ENCODE data around the gene POU2F1. TPM values are rescaled to one million over a fixed set of nuclear protein-coding genes. Genes with fewer than 3 reads are reported as not detected.

POU2F1 gene
- total RNA-seq = 10 to 100 TPM; 11.4 to 29.7 (median 20.2) TPM

DNA sequence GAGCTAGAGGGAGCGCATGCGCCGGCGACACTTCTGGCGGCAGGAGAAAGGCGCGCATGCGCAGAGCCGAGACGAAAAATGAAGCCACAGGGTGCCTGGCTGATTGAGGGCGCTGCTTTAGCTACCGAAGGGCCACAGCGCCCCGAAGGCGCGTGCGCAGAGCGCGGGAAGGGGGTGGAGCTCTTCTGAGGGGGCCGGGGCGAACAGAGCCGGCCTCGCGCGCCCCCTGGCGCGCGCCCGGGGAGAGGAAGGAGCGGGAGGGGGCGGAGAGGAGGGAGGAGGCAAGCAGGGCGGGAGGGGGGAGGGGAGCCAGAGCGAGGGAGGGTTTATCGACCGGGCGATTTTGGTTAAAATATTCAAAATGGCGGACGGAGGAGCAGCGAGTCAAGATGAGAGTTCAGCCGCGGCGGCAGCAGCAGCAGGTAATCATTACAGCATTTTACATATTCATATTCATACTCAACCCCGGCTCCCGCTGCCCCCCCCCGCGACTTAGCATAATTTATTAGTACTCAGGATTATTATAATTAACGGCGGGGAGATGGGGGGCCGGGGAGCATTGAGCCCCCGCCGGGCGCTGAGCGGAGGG lies at the start of gene POU2F1:
POU2F1 (plus strand) TSS at position 350 of the 589 bp plus-strand sequence; CDS start at position 362, 12 bp downstream.
- Histone ChIP-seq H3K27ac (peak within 1 kb of the TSS; percentile 96 to 97), H3K4me3 (peak within 1 kb of the TSS; percentile 68 to 75 (median 71)), H3K4me1 (replicated peaks in 1 of 2) (peaks cover 16 to 31% of the 10 kb centered on the region in 2 donors)
- ATAC-seq (replicated peaks in 6 of 8) = peak; percentile 49 to 74 (median 67)
- WGBS, 10 experiments = 0 to 2% (median 0%) methylated on average over 6 to 8 of the region's 53 CpGs; no CpG with 5 or more reads in 7 of the 10 experiments
- in situ Hi-C loops (cut with MboI; ENCODE audit: low pct_unique_long_range_greater_than_20kb in 2 of 9, low sequenced_read_pairs in 9 of 9, unreplicated experiment in 9 of 9) = loop anchor here in 2 of 9 experiments (25.0 kb wide), 2 partner anchors 133 to 158 kb away; partner anchors contain the start of genes GPA33 (in 1 of the 2) and STYXL2 (in 1 of the 2)

GRCh38 chr1:167171286-167171929 lies 49.3 kb upstream of the POU2F1 start:
- no peak overlapping the region for H3K27ac ChIP-seq
- ATAC-seq (replicated peaks in 6 of 8) = peak in 7 of 8 experiments; percentile 45 to 90 (median 75)
- in situ Hi-C loops (cut with MboI; ENCODE audit: low pct_unique_long_range_greater_than_20kb in 2 of 9, low sequenced_read_pairs in 9 of 9, unreplicated experiment in 9 of 9) = no loop called here
- peaks cover 12 to 13% of the 10 kb centered on the region in 2 donors for H3K4me1 ChIP-seq (replicated peaks in 1 of 2)
- H3K4me3 ChIP-seq = no peak overlapping the region
- 20 to 100% (median 71%) methylated on average over 1 to 7 of the region's 7 CpGs for WGBS, 10 experiments

GRCh38 chr1:167173516-167174184 lies 47.0 kb upstream of the POU2F1 start:
- 10 to 71% (median 48%) methylated on average over 1 to 5 of the region's 5 CpGs for WGBS, 10 experiments
- peaks cover 0 to 3% of the 10 kb centered on the region in 2 donors for H3K4me1 ChIP-seq (replicated peaks in 1 of 2)
- H3K27ac ChIP-seq = no peak overlapping the region
- H3K4me3 ChIP-seq = no peak overlapping the region
- peak in 3 of 8 experiments; percentile 22 to 29 (median 28) for ATAC-seq (replicated peaks in 6 of 8)
- in situ Hi-C loops (cut with MboI; ENCODE audit: low pct_unique_long_range_greater_than_20kb in 2 of 9, low sequenced_read_pairs in 9 of 9, unreplicated experiment in 9 of 9) = no loop called here

GRCh38 chr1:167175901-167176300 lies 44.8 kb upstream of the POU2F1 start:
- in situ Hi-C loops (cut with MboI; ENCODE audit: low pct_unique_long_range_greater_than_20kb in 2 of 9, low sequenced_read_pairs in 9 of 9, unreplicated experiment in 9 of 9) = no loop called here
- H3K27ac ChIP-seq = no peak overlapping the region
- peaks cover 0 to 3% of the 10 kb centered on the region in 2 donors for H3K4me1 ChIP-seq (replicated peaks in 1 of 2)
- ATAC-seq (replicated peaks in 6 of 8) = peak in 7 of 8 experiments; percentile 32 to 92 (median 63)
- H3K4me3 ChIP-seq = no peak overlapping the region

DNA sequence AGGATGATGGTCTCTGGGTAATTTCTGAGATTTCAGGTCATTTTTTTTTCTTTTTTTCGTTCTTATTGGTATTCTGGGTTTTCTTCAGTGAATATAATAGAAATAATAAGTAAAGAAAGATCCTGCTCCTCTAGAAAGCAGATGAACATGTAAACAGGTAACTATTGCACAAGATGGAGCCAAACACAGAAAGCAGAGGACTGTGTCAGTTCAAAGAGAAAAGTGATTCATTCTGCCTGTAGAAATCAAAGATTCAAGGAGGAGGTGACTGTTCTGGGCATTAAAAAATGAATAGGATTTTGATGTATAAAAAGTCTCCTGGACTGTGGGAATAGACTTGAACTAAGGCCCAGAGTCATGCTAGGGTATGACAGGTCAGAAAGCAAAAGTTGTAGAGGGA lies 41.9 kb upstream of the POU2F1 start:
- H3K4me3 ChIP-seq = no peak overlapping the region
- in situ Hi-C loops (cut with MboI; ENCODE audit: low pct_unique_long_range_greater_than_20kb in 2 of 9, low sequenced_read_pairs in 9 of 9, unreplicated experiment in 9 of 9) = no loop called here
- peaks cover 0 to 3% of the 10 kb centered on the region in 2 donors for H3K4me1 ChIP-seq (replicated peaks in 1 of 2)
- H3K27ac ChIP-seq = no peak overlapping the region
- no peak for ATAC-seq (replicated peaks in 6 of 8)
- 0% methylated on average over 1 of the region's 1 CpG; no CpG with 5 or more reads in 1 of the 10 experiments for WGBS, 10 experiments

- ATAC-seq (replicated peaks in 6 of 8) = no peak
- Histone ChIP-seq H3K4me1 (replicated peaks in 1 of 2) (peaks cover 4 to 5% of the 10 kb centered on the region in 2 donors), H3K27ac (no peak overlapping the region), H3K4me3 (no peak overlapping the region)
- in situ Hi-C loops (cut with MboI; ENCODE audit: low pct_unique_long_range_greater_than_20kb in 2 of 9, low sequenced_read_pairs in 9 of 9, unreplicated experiment in 9 of 9) = no loop called here
Measured at GRCh38 chr1:167182571-167183320, 37.9 kb upstream of the POU2F1 start.

DNA sequence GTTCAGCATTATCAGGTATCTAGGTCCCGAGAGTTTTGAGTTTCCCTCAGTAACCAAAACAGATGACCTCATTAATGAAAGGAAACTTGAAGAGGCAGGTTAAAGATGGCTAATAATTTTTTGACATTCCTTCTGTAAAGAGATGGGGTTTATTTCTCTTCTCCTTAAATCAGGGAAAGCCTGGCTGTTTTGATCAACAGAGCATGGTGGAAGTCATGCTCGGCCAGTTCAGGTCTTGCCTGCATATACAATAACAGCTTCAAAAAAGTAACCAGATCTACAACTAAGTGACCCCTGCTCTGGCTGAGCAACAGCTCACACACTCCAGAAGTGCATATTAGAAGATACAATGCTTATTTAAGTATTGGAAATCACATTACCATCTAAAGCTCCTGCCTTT lies 36.6 kb upstream of the POU2F1 start:
- H3K4me1 ChIP-seq (replicated peaks in 1 of 2) = peaks cover 4 to 5% of the 10 kb centered on the region in 2 donors
- in situ Hi-C loops (cut with MboI; ENCODE audit: low pct_unique_long_range_greater_than_20kb in 2 of 9, low sequenced_read_pairs in 9 of 9, unreplicated experiment in 9 of 9) = no loop called here
- H3K4me3 ChIP-seq = no peak overlapping the region
- WGBS, 10 experiments = 17 to 94% (median 63%) methylated on average over 1 to 2 of the region's 2 CpGs; no CpG with 5 or more reads in 2 of the 10 experiments
- ATAC-seq (replicated peaks in 6 of 8) = no peak
- no peak overlapping the region for H3K27ac ChIP-seq

GRCh38 chr1:167185062-167185461 lies 35.6 kb upstream of the POU2F1 start:
- WGBS, 10 experiments = 39 to 89% (median 66%) methylated on average over 3 of the region's 3 CpGs; no CpG with 5 or more reads in 3 of the 10 experiments
- H3K27ac ChIP-seq = no peak overlapping the region
- no peak overlapping the region for H3K4me3 ChIP-seq
- H3K4me1 ChIP-seq (replicated peaks in 1 of 2) = peaks cover 4 to 5% of the 10 kb centered on the region in 2 donors
- in situ Hi-C loops (cut with MboI; ENCODE audit: low pct_unique_long_range_greater_than_20kb in 2 of 9, low sequenced_read_pairs in 9 of 9, unreplicated experiment in 9 of 9) = no loop called here
- peak in 2 of 8 experiments; percentile 23 to 30 for ATAC-seq (replicated peaks in 6 of 8)

DNA sequence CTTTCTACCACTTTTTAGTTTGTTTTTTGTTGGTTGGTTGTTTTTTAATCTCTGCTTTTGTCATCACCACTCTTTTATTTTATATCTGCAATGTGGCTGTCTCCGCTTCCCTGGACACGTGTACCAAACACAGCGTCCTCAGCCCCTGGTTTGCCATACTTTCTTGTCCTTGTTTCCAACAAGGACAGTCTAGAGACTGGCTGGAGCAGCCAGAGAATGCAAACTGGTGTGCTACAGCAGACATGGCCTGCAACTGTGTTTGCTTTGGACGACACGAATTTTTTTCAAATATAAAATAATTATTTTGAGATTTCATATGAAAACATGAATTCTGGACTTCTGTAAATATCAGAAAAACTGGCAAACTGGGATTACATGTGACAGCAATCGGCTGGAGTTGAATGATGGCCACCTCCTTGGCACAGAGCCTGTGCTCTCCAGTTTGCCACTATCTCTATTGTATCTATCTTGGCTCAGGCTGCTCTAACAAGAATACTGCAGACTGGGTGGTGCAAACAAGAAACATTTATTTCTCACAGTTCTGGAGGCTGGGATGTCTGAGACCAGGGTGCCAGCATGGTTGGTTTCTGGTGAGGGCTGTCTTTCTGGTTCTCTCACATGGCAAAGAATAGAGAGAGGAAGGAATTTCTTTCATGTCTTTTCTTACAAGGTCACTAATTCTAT lies 34.6 kb upstream of the POU2F1 start:
- Histone ChIP-seq H3K4me3 (no peak overlapping the region), H3K4me1 (replicated peaks in 1 of 2) (peaks cover 4 to 5% of the 10 kb centered on the region in 2 donors), H3K27ac (no peak overlapping the region)
- in situ Hi-C loops (cut with MboI; ENCODE audit: low pct_unique_long_range_greater_than_20kb in 2 of 9, low sequenced_read_pairs in 9 of 9, unreplicated experiment in 9 of 9) = no loop called here
- ATAC-seq (replicated peaks in 6 of 8) = peak in 2 of 8 experiments; percentile 36 to 93
- 31 to 94% (median 85%) methylated on average over 3 to 6 of the region's 6 CpGs; no CpG with 5 or more reads in 1 of the 10 experiments for WGBS, 10 experiments

DNA sequence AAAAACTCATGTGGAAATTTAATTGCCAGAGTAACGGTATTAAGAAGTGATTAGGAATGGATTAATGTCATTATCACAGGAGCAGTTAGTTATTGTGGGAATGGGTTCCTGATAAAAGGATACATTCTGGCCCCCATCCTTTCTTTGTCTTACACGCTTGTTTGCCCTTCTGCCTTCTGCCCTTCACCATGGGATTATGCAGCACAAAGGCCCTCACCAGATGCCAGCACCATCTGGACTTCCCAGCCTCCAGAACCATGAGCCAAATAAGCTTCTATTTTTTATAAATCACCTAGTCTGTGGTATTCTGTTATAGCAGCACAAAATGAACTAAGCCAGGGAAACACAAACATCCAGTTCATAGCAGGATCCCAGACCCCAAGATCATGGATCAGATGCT lies 33.9 kb upstream of the POU2F1 start:
- in situ Hi-C loops (cut with MboI; ENCODE audit: low pct_unique_long_range_greater_than_20kb in 2 of 9, low sequenced_read_pairs in 9 of 9, unreplicated experiment in 9 of 9) = no loop called here
- no peak overlapping the region for H3K4me3 ChIP-seq
- H3K27ac ChIP-seq = no peak overlapping the region
- H3K4me1 ChIP-seq (replicated peaks in 1 of 2) = peaks cover 4 to 5% of the 10 kb centered on the region in 2 donors
- 20 to 100% (median 78%) methylated on average over 1 to 2 of the region's 2 CpGs for WGBS, 10 experiments
- no peak for ATAC-seq (replicated peaks in 6 of 8)

- ATAC-seq (replicated peaks in 6 of 8) = no peak
- WGBS, 10 experiments = 20 to 95% (median 60%) methylated on average over 1 to 9 of the region's 9 CpGs; no CpG with 5 or more reads in 1 of the 10 experiments
- H3K4me3 ChIP-seq = no peak overlapping the region
- no peak overlapping the region for H3K27ac ChIP-seq
- H3K4me1 ChIP-seq (replicated peaks in 1 of 2) = peaks cover 0 to 1% of the 10 kb centered on the region in 2 donors
- in situ Hi-C loops (cut with MboI; ENCODE audit: low pct_unique_long_range_greater_than_20kb in 2 of 9, low sequenced_read_pairs in 9 of 9, unreplicated experiment in 9 of 9) = no loop called here
Measured at GRCh38 chr1:167190747-167191237, 29.9 kb upstream of the POU2F1 start.

DNA sequence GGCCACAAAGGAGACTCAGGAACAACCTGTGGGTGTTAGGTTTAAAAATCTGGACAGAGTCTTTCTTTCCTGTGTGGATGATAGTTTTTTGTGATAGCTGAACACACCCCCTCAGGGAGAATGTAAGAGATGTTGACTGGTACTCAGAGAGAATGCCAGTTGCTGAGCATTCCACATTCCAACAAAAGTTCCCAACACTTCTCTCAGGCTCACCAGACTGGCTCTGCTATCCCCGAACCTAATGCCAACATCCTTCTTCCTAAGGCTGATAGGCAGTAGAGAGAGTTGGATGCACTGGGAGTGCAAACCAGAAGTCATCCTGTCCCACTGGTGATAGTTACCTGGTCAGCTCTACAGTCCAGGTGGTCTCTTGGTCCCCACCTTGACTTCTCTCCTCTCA lies 28.7 kb upstream of the POU2F1 start:
- peaks cover 0 to 13% of the 10 kb centered on the region in 2 donors for H3K4me1 ChIP-seq (replicated peaks in 1 of 2)
- in situ Hi-C loops (cut with MboI; ENCODE audit: low pct_unique_long_range_greater_than_20kb in 2 of 9, low sequenced_read_pairs in 9 of 9, unreplicated experiment in 9 of 9) = no loop called here
- H3K27ac ChIP-seq = no peak overlapping the region
- H3K4me3 ChIP-seq = no peak overlapping the region
- 71 to 100% (median 78%) methylated on average over 1 of the region's 1 CpG; no CpG with 5 or more reads in 6 of the 10 experiments for WGBS, 10 experiments
- ATAC-seq (replicated peaks in 6 of 8) = no peak

Data from motor neuron (in vitro differentiated cells).